Measurements from ENCODE around the gene CRACDL.

GRCh38 chr2:98894331-98895000, 41.6 kb downstream of the CRACDL start:
- TF ChIP-seq POLR2A (IDR thresholded peaks at IDR 0.05; ENCODE audit: low read depth, low read length): no peak
- TF ChIP-seq EZH2 (IDR thresholded peaks at IDR 0.05; ENCODE audit: borderline replicate concordance, low read depth, low read length, severe bottlenecking): no peak
- TF ChIP-seq, protein P1, sequence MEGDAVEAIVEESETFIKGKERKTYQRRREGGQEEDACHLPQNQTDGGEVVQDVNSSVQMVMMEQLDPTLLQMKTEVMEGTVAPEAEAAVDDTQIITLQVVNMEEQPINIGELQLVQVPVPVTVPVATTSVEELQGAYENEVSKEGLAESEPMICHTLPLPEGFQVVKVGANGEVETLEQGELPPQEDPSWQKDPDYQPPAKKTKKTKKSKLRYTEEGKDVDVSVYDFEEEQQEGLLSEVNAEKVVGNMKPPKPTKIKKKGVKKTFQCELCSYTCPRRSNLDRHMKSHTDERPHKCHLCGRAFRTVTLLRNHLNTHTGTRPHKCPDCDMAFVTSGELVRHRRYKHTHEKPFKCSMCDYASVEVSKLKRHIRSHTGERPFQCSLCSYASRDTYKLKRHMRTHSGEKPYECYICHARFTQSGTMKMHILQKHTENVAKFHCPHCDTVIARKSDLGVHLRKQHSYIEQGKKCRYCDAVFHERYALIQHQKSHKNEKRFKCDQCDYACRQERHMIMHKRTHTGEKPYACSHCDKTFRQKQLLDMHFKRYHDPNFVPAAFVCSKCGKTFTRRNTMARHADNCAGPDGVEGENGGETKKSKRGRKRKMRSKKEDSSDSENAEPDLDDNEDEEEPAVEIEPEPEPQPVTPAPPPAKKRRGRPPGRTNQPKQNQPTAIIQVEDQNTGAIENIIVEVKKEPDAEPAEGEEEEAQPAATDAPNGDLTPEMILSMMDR (IDR thresholded peaks at IDR 0.05; ENCODE audit: extremely low read depth in 1 of 2, insufficient read depth in 1 of 2, low read depth in 1 of 2, low read length in 2 of 2): no peak
